K562 (cell line): Measurements from ENCODE around the gene MED22. TPM values are rescaled to one million over a fixed set of nuclear protein-coding genes. Genes with fewer than 3 reads are reported as not detected.

Experiments
- ATAC-seq: fragments of 200-7000 bp; cut with Tn5 transposase; 3 replicates; pipeline ENCODE4 v1.9.1; 2020; ENCODE audit warnings: moderate library complexity
- BruUV-seq: library from RNA; stranded (reverse); fragments of 400-500 nt; replicated peaks from 2 replicates; lab custom pipeline; 2021; lab: Mats Ljungman, UMichigan
- CTCF ChIA-PET: fragments of 300-600 bp; formaldehyde crosslinking; extraction: SDS; loops from one replicate; lab custom pipeline; 2021; ENCODE audit warnings: low intra/inter-chr PET ratio; lab: Yijun Ruan, JAX
- POLR2A ChIA-PET: fragments of 300-600, 350-650 bp; sonication (Branson Sonifier 250); formaldehyde crosslinking; extraction: SDS; loops from one replicate; lab custom pipeline; 2021; ENCODE audit warnings: antibody characterized with exemption, inconsistent platforms; lab: Yijun Ruan, JAX
- DNase-seq, 4 experiments: peaks; one replicate each; pipeline versions ENCODE4 v3.0.0 to v3.0.0-alpha.2; 2011 to 2018; ENCODE audit warnings: low spot score in 3 of 4, mixed read lengths in 3 of 4; ENCODE audit errors: extremely low read depth in 1 of 4
- FAIRE-seq: peaks from 2 replicates; lab custom pipeline; 2011; peaks lifted over from hg19 to GRCh38; lab: Jason Lieb, UNC
- H2AFZ ChIP-seq: 2 replicates; pipeline ENCODE4 v1.6.0; 2011; ENCODE audit warnings: low read depth, low read length, control low read depth, inconsistent platforms
- H3K27ac ChIP-seq: fragments of 200-600 bp; 3 replicates; pipeline ENCODE4 v1.8.0; 2011; ENCODE audit warnings: low read depth, mild to moderate bottlenecking, control low read depth, inconsistent platforms, low read length, moderate library complexity, mixed read lengths; ENCODE audit errors: extremely low read depth
- H3K27me3 ChIP-seq, 2 experiments: fragments of 300-600 bp in 1 of 2; 2 replicates in 1 of 2; 3 replicates in 1 of 2; pipeline versions ENCODE4 v1.6.0 to v1.8.0; 2011; ENCODE audit warnings: inconsistent platforms in 2 of 2, low read length in 2 of 2, mild to moderate bottlenecking in 1 of 2, mixed read lengths in 1 of 2, moderate library complexity in 1 of 2; ENCODE audit not compliant: control insufficient read depth in 2 of 2, insufficient read depth in 2 of 2
- H3K36me3 ChIP-seq: fragments of 300-600 bp; 3 replicates; pipeline ENCODE4 v1.8.0; 2011; ENCODE audit warnings: mild to moderate bottlenecking, low read length, inconsistent platforms; ENCODE audit not compliant: control insufficient read depth, insufficient read depth
- H3K4me1 ChIP-seq, 2 experiments: fragments of 200-600 bp in 1 of 2; replicated peaks in 1 of 2; 2 replicates in 1 of 2; 3 replicates in 1 of 2; pipeline versions ENCODE4 v1.5.1 to v1.8.0; 2011; ENCODE audit warnings: inconsistent platforms in 2 of 2, low read length in 2 of 2, mild to moderate bottlenecking in 1 of 2, mixed read lengths in 1 of 2, moderate library complexity in 1 of 2; ENCODE audit not compliant: control insufficient read depth in 2 of 2, insufficient read depth in 2 of 2
- H3K4me2 ChIP-seq: 2 replicates; pipeline ENCODE4 v1.6.1; 2011; ENCODE audit warnings: low read length, control low read depth, inconsistent platforms, mixed read lengths; ENCODE audit not compliant: insufficient read depth
- H3K4me3 ChIP-seq: fragments of 200-600 bp; sonication (generic), shearing (Covaris generic); 2 replicates; pipeline ENCODE4 v1.5.1; 2016; ENCODE audit warnings: control low read depth, inconsistent platforms
- H3K79me2 ChIP-seq: fragments of 200-600 bp; 3 replicates; pipeline ENCODE4 v1.8.0; 2011; ENCODE audit warnings: low read length, inconsistent platforms; ENCODE audit not compliant: control insufficient read depth, insufficient read depth
- H3K9ac ChIP-seq, 2 experiments: 2 replicates each; pipeline versions ENCODE4 v1.6.0 to v1.6.1; 2011; ENCODE audit warnings: low read depth in 2 of 2, low read length in 2 of 2, control low read depth in 1 of 2, inconsistent platforms in 1 of 2, mild to moderate bottlenecking in 1 of 2, mixed read lengths in 1 of 2; ENCODE audit not compliant: insufficient read depth in 1 of 2
- H3K9me1 ChIP-seq: one replicate; pipeline ENCODE4 v1.6.0; 2011; ENCODE audit warnings: inconsistent platforms, mild to moderate bottlenecking, low read length, moderate library complexity; ENCODE audit not compliant: control insufficient read depth, insufficient read depth
- H3K9me3 ChIP-seq: replicated peaks from 2 replicates; pipeline ENCODE4 v1.5.1; 2011; ENCODE audit warnings: low read depth, low read length, inconsistent platforms; ENCODE audit not compliant: control insufficient read depth, insufficient read depth
- H4K20me1 ChIP-seq: replicated peaks from 2 replicates; pipeline ENCODE4 v1.6.1; 2011; ENCODE audit warnings: low read length, inconsistent platforms, mixed read lengths; ENCODE audit not compliant: control insufficient read depth, insufficient read depth
- CBX2 ChIP-seq: fragments of 200-600 bp; sonication (generic); IDR thresholded peaks from one replicate; pipeline ENCODE4 v1.6.1; 2012; ENCODE audit warnings: mild to moderate bottlenecking, low read length, inconsistent platforms; ENCODE audit not compliant: insufficient read depth, poor library complexity, severe bottlenecking
- CC2D1A ChIP-seq: fragments of 450-650 bp; IDR thresholded peaks from 2 replicates; pipeline ENCODE4 v1.6.1; 2017; ENCODE audit warnings: mild to moderate bottlenecking
- CLOCK ChIP-seq: fragments of 250-450 bp; sonication (Bioruptor Pico); IDR thresholded peaks from 2 replicates; pipeline ENCODE4 v1.4.0; 2020; ENCODE audit warnings: mild to moderate bottlenecking, moderate library complexity, borderline replicate concordance
- CTCF ChIP-seq, 3 experiments: IDR thresholded peaks in 2 of 3; conservative IDR thresholded peaks in 1 of 3; 2 replicates each; pipeline ENCODE4 v1.5.1; 2011 to 2012; ENCODE audit warnings: low read length in 3 of 3, mild to moderate bottlenecking in 3 of 3, control low read depth in 2 of 3, improper control_type of control experiment in 1 of 3, inconsistent platforms in 1 of 3, low read depth in 1 of 3, mixed read lengths in 1 of 3, moderate library complexity in 1 of 3; ENCODE audit not compliant: insufficient read depth in 2 of 3
- FOSL1 ChIP-seq: fragments of 200-800 bp; sonication (Bioruptor generic); conservative IDR thresholded peaks from 2 replicates; pipeline ENCODE4 v1.6.1; 2016; ENCODE audit warnings: missing genetic modification characterization, missing compliant biosample characterization
- HLTF ChIP-seq: fragments of 450-650 bp; IDR thresholded peaks from 2 replicates; pipeline ENCODE4 v1.6.1; 2016
- IRF9 ChIP-seq: fragments of 450-650 bp; IDR thresholded peaks from 2 replicates; pipeline ENCODE4 v1.6.1; 2016; ENCODE audit warnings: missing biosample characterization, missing genetic modification characterization
- MCM5 ChIP-seq: fragments of 450-650 bp; IDR thresholded peaks from 2 replicates; pipeline ENCODE4 v1.6.1; 2016; ENCODE audit warnings: low read depth
- PREB ChIP-seq: sonication (generic); formaldehyde crosslinking; IDR thresholded peaks from 2 replicates; pipeline ENCODE4 v1.8.1; 2023; ENCODE audit warnings: mild to moderate bottlenecking, missing genetic modification reagents
- ZNF24 ChIP-seq: fragments of 450-650 bp; IDR thresholded peaks from 2 replicates; pipeline ENCODE4 v1.6.1; 2016
- ZNF511 ChIP-seq: sonication (generic); formaldehyde crosslinking; IDR thresholded peaks from 2 replicates; pipeline ENCODE4 v1.8.0; 2022; ENCODE audit warnings: mild to moderate bottlenecking, missing genetic modification reagents
- WGBS: fragments of 100-300 bp; shearing (Covaris generic); methylation state at CpG from one replicate; pipeline ENCODE4 v1.1.6; 2016; ENCODE audit warnings: low coverage, mixed read lengths; ENCODE audit not compliant: insufficient coverage; ENCODE audit errors: missing lambda C conversion rate; 5-methylcytosine and 5-hydroxymethylcytosine counted together
- in situ Hi-C: fragments of 300-500 bp; cut with MboI; formaldehyde crosslinking; loops from 4 replicates; pipeline ENCODE4 v1.15.0; 2018; ENCODE audit warnings: inconsistent platforms, mixed read lengths
- intact Hi-C: fragments of 100-400 bp; cut with micrococcal nuclease; formaldehyde crosslinking; loops from 2 replicates; pipeline ENCODE4 v1.14.2; 2022
- polyA plus RNA-seq, 8 experiments: library from polyadenylated mRNA; depleted of rRNA in 4 of 8; stranded (reverse) in 5 of 8; unstranded in 3 of 8; fragments of >200 nt; fragmentation: Nextera tagmentation in 2 of 8; fragmentation: Illumina TruSeq in 1 of 8; extraction: Ambion mirVana in 2 of 8; extraction: Trizol in 1 of 8; gene quantifications; 2 replicates each; pipeline versions ENCODE4 v1.2.1 to v1.2.3, GENCODE V29; 2011 to 2014; ENCODE audit warnings: inconsistent platforms in 1 of 8, missing spikeins in 1 of 8
- total RNA-seq, 7 experiments: library from RNA; depleted of rRNA in 6 of 7; stranded (reverse); fragments of >200 nt in 6 of 7; fragmentation: Illumina TruSeq in 2 of 7; extraction: Trizol in 2 of 7; gene quantifications; 2 replicates each; pipeline versions ENCODE4 v1.2.1 to v1.2.3, GENCODE V29; 2011 to 2021; ENCODE audit warnings: low replicate concordance in 1 of 7
- TF ChIP-seq, protein P1 (sequence below): sonication (generic); formaldehyde crosslinking; IDR thresholded peaks from 2 replicates; pipeline ENCODE4 v1.8.1; 2022; ENCODE audit warnings: missing genetic modification reagents

The MED22 gene
- total and polyA plus RNA-seq, 9 of the 15 experiments (the other 6 are each of a cell fraction or from before 2014, with no cell fraction given), result 0.73 to 35.6 (median 22.3) TPM

- intact Hi-C loops (no loop called here), in situ Hi-C loops (no loop called here)
- Histone ChIP-seq H3K27ac (peak overlapping the region; percentile 59; the same call in 2 of the 3 replicates), H2AFZ (no peak overlapping the region), H3K79me2 (peaks cover 97% of the 10 kb centered on the region), H3K9me1 (peaks cover 34% of the 10 kb centered on the region), H3K9me3 (no peaks in the 10 kb centered on the region), H3K4me1 (peaks cover 33 to 40% of the 10 kb centered on the region in 2 experiments; a peak in 4 of 5 replicates), H3K4me3 (no peak overlapping the region), H3K27me3 (no peaks in the 10 kb centered on the region), H4K20me1 (peaks cover 72% of the 10 kb centered on the region), H3K9ac (peak overlapping the region; percentile 7 to 81; a peak in 3 of 4 replicates), H3K36me3 (peaks cover 78% of the 10 kb centered on the region), H3K4me2 (peak overlapping the region; percentile 45; the same call in 1 of the 2 replicates)
- ATAC-seq (no peak), FAIRE-seq (no peak), DNase-seq (peak in 2 of 4 experiments; percentile 45 to 54)
- ChIA-PET POLR2A (interaction anchor here (0.6 to 8.5 kb wide), 7 partner anchors 7 to 115 kb away, joined by 3 to 109 read pairs (median 9); partner anchors contain the start of genes MED22, RPL7A, SURF1 and SURF2), CTCF (no interaction called here)
- no TSS peak for BruUV-seq
- 50% methylated on average over 12 of the region's 12 CpGs for WGBS
- TF ChIP-seq CTCF (IDR thresholded peaks at IDR 0.05 in 2 of 3, conservative IDR thresholded peaks at IDR 0.05 in 1 of 3; ENCODE audit: insufficient read depth in 2 of 3, low read depth in 1 of 3, low read length in 3 of 3) (no peak; a peak in 1 of 6 replicates), CBX2 (no peak), FOSL1 (peak; percentile 41; the same call in 1 of the 2 replicates), CC2D1A (no peak), CLOCK (no peak), PREB (CRISPR knock-in tag) (no peak), IRF9 (tag) (no peak), MCM5 (no peak), ZNF24 (no peak), ZNF511 (CRISPR knock-in tag) (no peak), HLTF (no peak)
- TF ChIP-seq, protein P1, sequence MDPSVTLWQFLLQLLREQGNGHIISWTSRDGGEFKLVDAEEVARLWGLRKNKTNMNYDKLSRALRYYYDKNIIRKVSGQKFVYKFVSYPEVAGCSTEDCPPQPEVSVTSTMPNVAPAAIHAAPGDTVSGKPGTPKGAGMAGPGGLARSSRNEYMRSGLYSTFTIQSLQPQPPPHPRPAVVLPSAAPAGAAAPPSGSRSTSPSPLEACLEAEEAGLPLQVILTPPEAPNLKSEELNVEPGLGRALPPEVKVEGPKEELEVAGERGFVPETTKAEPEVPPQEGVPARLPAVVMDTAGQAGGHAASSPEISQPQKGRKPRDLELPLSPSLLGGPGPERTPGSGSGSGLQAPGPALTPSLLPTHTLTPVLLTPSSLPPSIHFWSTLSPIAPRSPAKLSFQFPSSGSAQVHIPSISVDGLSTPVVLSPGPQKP (CRISPR knock-in tag), result no peak
Observed at GRCh38 chr9:133371261-133371711, 23.4 kb upstream of the MED22 start.
